GM21723 (cell line): ENCODE measurements around the gene PSTPIP2.
"Not testable (repeated sequence)": the region's sequence is repeated elsewhere in the genome, so short reads cannot be mapped to it uniquely, and the experiment has no call there.

Experiments
- ATAC-seq: cut with Tn5 transposase; IDR thresholded peaks from one replicate; pipeline ENCODE4 v1.9.1; 2021; ENCODE audit warnings: mild to moderate bottlenecking, moderate library complexity; ENCODE audit not compliant: unreplicated experiment

PSTPIP2 gene

GRCh38 chr18:46071653-46072375 lies at the start of gene PSTPIP2:
Gene PSTPIP2 (minus strand): TSS chr18:46072260. CDS start chr18:46072188, 72 bp downstream.
- ATAC-seq: peak; percentile 58

GRCh38 chr18:46113751-46114150 lies 41.7 kb upstream of the PSTPIP2 start:
- ATAC-seq: no peak

GRCh38 chr18:46110406-46110805 lies 38.3 kb upstream of the PSTPIP2 start:
- ATAC-seq: no peak

- ATAC-seq: no peak
Measured at GRCh38 chr18:46109386-46109785, 37.3 kb upstream of the PSTPIP2 start.

GRCh38 chr18:46104128-46104911 lies 32.3 kb upstream of the PSTPIP2 start, which contains the start of gene HAUS1:
Gene HAUS1 (plus strand): TSS chr18:46104385. CDS start chr18:46104412, 27 bp downstream.
- ATAC-seq: peak; percentile 93

GRCh38 chr18:46099463-46099862 lies 27.4 kb upstream of the PSTPIP2 start:
- no peak for ATAC-seq

GRCh38 chr18:46098616-46098933 lies 26.5 kb upstream of the PSTPIP2 start:
- no peak for ATAC-seq

- peak; percentile 82 for ATAC-seq
Measured at GRCh38 chr18:46097801-46098615, 25.9 kb upstream of the PSTPIP2 start, which contains the start of gene ATP5F1A. Gene ATP5F1A (minus strand): TSS chr18:46098296. CDS start chr18:46098231, 65 bp downstream.

GRCh38 chr18:46097431-46097800 lies 25.4 kb upstream of the PSTPIP2 start:
- ATAC-seq: peak; percentile 39

- no peak for ATAC-seq
Measured at GRCh38 chr18:46096651-46097300, 24.7 kb upstream of the PSTPIP2 start.

- ATAC-seq: no peak
Measured at GRCh38 chr18:46095532-46095931, 23.5 kb upstream of the PSTPIP2 start.

GRCh38 chr18:46088501-46088900 lies 16.4 kb upstream of the PSTPIP2 start:
- not testable (repeated sequence) for ATAC-seq

GRCh38 chr18:46084431-46084830 lies 12.4 kb upstream of the PSTPIP2 start:
- no peak for ATAC-seq

- no peak for ATAC-seq
Measured at GRCh38 chr18:46080156-46080555, 8.1 kb upstream of the PSTPIP2 start.

GRCh38 chr18:46079336-46079735 lies 7.3 kb upstream of the PSTPIP2 start:
- ATAC-seq: no peak

GRCh38 chr18:46073474-46074331 lies 1.6 kb upstream of the PSTPIP2 start:
- peak; percentile 34 for ATAC-seq

- ATAC-seq: no peak
Measured at GRCh38 chr18:46072959-46073358, 899 bp upstream of the PSTPIP2 start.

GRCh38 chr18:46072376-46072867 lies 362 bp upstream of the PSTPIP2 start:
- no peak for ATAC-seq

- no peak for ATAC-seq
Measured at GRCh38 chr18:46070815-46071652, 1.0 kb downstream of the PSTPIP2 start.
